IMR-90 (cell line): Measurements from ENCODE around the gene FAM219A. TPM values are rescaled to one million over a fixed set of nuclear protein-coding genes. Genes with fewer than 3 reads are reported as not detected.
"Not testable (repeated sequence)": the region's sequence is repeated elsewhere in the genome, so short reads cannot be mapped to it uniquely, and the experiment has no call there.

ENCODE experiments used
- ATAC-seq: fragments of 200-7000 bp; cut with Tn5 transposase; 2 replicates; pipeline ENCODE4 v1.9.1; 2020; ENCODE audit warnings: low read depth, mild to moderate bottlenecking, moderate library complexity
- BruUV-seq: library from RNA; stranded (reverse); fragments of 400-500 nt; replicated peaks from 2 replicates; lab custom pipeline; 2021; lab: Mats Ljungman, UMichigan
- CTCF ChIA-PET: fragments of 300-600 bp; formaldehyde crosslinking; extraction: SDS; loops from one replicate; lab custom pipeline; 2021; ENCODE audit warnings: antibody characterized with exemption; lab: Yijun Ruan, JAX
- POLR2A ChIA-PET: fragments of 300-600 bp; sonication (Branson Sonifier 250); formaldehyde crosslinking; loops from one replicate; lab custom pipeline; 2022; ENCODE audit warnings: antibody characterized with exemption; ENCODE audit not compliant: unreplicated experiment; lab: Charles Lee
- DNase-seq: peaks from one replicate; pipeline ENCODE4 v3.0.0; 2013
- H2AFZ ChIP-seq: replicated peaks from 2 replicates; pipeline ENCODE3; 2013; ENCODE audit warnings: low read length, mild to moderate bottlenecking; ENCODE audit not compliant: poor library complexity
- H2AK5ac ChIP-seq: 2 replicates; pipeline ENCODE4 v1.6.1; 2013; ENCODE audit warnings: low read depth, low read length, inconsistent platforms
- H2AK9ac ChIP-seq: replicated peaks from 2 replicates; pipeline ENCODE3; 2013; ENCODE audit warnings: mild to moderate bottlenecking, low read depth, low read length, moderate library complexity; ENCODE audit not compliant: poor library complexity
- H2BK120ac ChIP-seq: 2 replicates; pipeline ENCODE4 v1.6.1; 2013; ENCODE audit warnings: low read depth, low read length, inconsistent platforms
- H2BK15ac ChIP-seq: 3 replicates; pipeline ENCODE4 v1.6.1; 2013; ENCODE audit warnings: low read depth, low read length, inconsistent platforms
- H2BK20ac ChIP-seq: 2 replicates; pipeline ENCODE4 v1.6.1; 2013; ENCODE audit warnings: low read depth, mild to moderate bottlenecking, inconsistent platforms, low read length, moderate library complexity
- H2BK5ac ChIP-seq: 2 replicates; pipeline ENCODE4 v1.6.1; 2013; ENCODE audit warnings: mild to moderate bottlenecking, low read depth, low read length, inconsistent platforms; ENCODE audit not compliant: poor library complexity, severe bottlenecking
- H3K14ac ChIP-seq: replicated peaks from 2 replicates; pipeline ENCODE4 v1.6.1; 2013; ENCODE audit warnings: low read depth, low read length, inconsistent platforms
- H3K18ac ChIP-seq: 2 replicates; pipeline ENCODE4 v1.6.1; 2013; ENCODE audit warnings: low read depth, low read length, control low read depth
- H3K23ac ChIP-seq: 2 replicates; pipeline ENCODE4 v1.6.1; 2013; ENCODE audit warnings: low read depth, low read length, inconsistent platforms
- H3K27ac ChIP-seq: 2 replicates; pipeline ENCODE4 v1.5.1; 2013; ENCODE audit warnings: mild to moderate bottlenecking, control low read depth, low read length; ENCODE audit not compliant: insufficient read depth
- H3K27me3 ChIP-seq: 2 replicates; pipeline ENCODE4 v1.6.1; 2013; ENCODE audit warnings: low read length; ENCODE audit not compliant: control insufficient read depth, insufficient read depth
- H3K36me3 ChIP-seq: 2 replicates; pipeline ENCODE4 v1.6.1; 2013; ENCODE audit warnings: low read length, mixed read lengths; ENCODE audit not compliant: control insufficient read depth, insufficient read depth
- H3K4ac ChIP-seq: 2 replicates; pipeline ENCODE4 v1.6.1; 2013; ENCODE audit warnings: low read depth, low read length, inconsistent platforms
- H3K4me1 ChIP-seq: 2 replicates; pipeline ENCODE4 v1.6.1; 2013; ENCODE audit warnings: low read length, mixed read lengths; ENCODE audit not compliant: control insufficient read depth, insufficient read depth
- H3K4me2 ChIP-seq: 2 replicates; pipeline ENCODE4 v1.6.1; 2013; ENCODE audit warnings: low read depth, mild to moderate bottlenecking, control low read depth, low read length, moderate library complexity
- H3K4me3 ChIP-seq: 2 replicates; pipeline ENCODE4 v1.5.1; 2013; ENCODE audit warnings: low read depth, mild to moderate bottlenecking, control low read depth, low read length, moderate library complexity; ENCODE audit not compliant: insufficient read depth
- H3K56ac ChIP-seq: 2 replicates; pipeline ENCODE4 v1.6.1; 2013; ENCODE audit warnings: low read length, inconsistent platforms; ENCODE audit not compliant: insufficient read depth; ENCODE audit errors: extremely low read depth
- H3K79me1 ChIP-seq, 2 experiments: 2 replicates each; pipeline ENCODE4 v1.6.1; 2013; ENCODE audit warnings: low read length in 2 of 2, inconsistent platforms in 1 of 2, low read depth in 1 of 2
- H3K9ac ChIP-seq: 2 replicates; pipeline ENCODE4 v1.6.1; 2013; ENCODE audit warnings: low read depth, low read length, control low read depth
- H3K9me1 ChIP-seq: 2 replicates; pipeline ENCODE4 v1.6.1; 2013; ENCODE audit warnings: low read length, inconsistent platforms; ENCODE audit not compliant: insufficient read depth
- H3K9me3 ChIP-seq: 2 replicates; pipeline ENCODE4 v1.6.1; 2013; ENCODE audit warnings: low read length; ENCODE audit not compliant: control insufficient read depth, insufficient read depth
- H4K20me1 ChIP-seq: 2 replicates; pipeline ENCODE4 v1.6.1; 2013; ENCODE audit warnings: low read length, inconsistent platforms; ENCODE audit not compliant: insufficient read depth
- H4K5ac ChIP-seq: 2 replicates; pipeline ENCODE4 v1.6.1; 2013; ENCODE audit warnings: mild to moderate bottlenecking, low read depth, low read length, control low read depth
- H4K8ac ChIP-seq, 2 experiments: 2 replicates each; pipeline ENCODE4 v1.6.1; 2013; ENCODE audit warnings: low read depth in 2 of 2, low read length in 2 of 2, control low read depth in 1 of 2, inconsistent platforms in 1 of 2
- H4K91ac ChIP-seq: 2 replicates; pipeline ENCODE4 v1.6.1; 2013; ENCODE audit warnings: low read depth, low read length, inconsistent platforms; ENCODE audit not compliant: insufficient read depth
- BHLHE40 ChIP-seq: fragments of 150-350 bp; IDR thresholded peaks from 2 replicates; pipeline ENCODE4 v1.6.1; 2016; ENCODE audit warnings: mild to moderate bottlenecking, low read depth, low read length
- MAFK ChIP-seq: IDR thresholded peaks from 2 replicates; pipeline ENCODE4 v1.6.1; 2012; ENCODE audit warnings: low read depth, low read length, improper control_type of control experiment
- WGBS, 2 experiments: methylation state at CpG; one replicate each; pipeline versions ENCODE4 v1.1.5 to v1.1.7; 2013; ENCODE audit warnings: missing lambda C conversion rate in 2 of 2; ENCODE audit not compliant: insufficient read length in 1 of 2; ENCODE audit errors: extremely low coverage in 2 of 2; 5-methylcytosine and 5-hydroxymethylcytosine counted together
- dilution Hi-C: fragments of 300-500 bp; cut with HindIII; formaldehyde crosslinking; loops from one replicate; pipeline ENCODE4 v1.14.3; 2018; ENCODE audit warnings: low sequenced_read_pairs; ENCODE audit not compliant: unreplicated experiment
- in situ Hi-C: fragments of 300-500 bp; cut with MboI; formaldehyde crosslinking; loops from 3 replicates; pipeline ENCODE4 v1.14.3; 2019; ENCODE audit warnings: low sequenced_read_pairs, inconsistent platforms, mixed read lengths
- intact Hi-C: fragments of 100-400 bp; cut with micrococcal nuclease; formaldehyde crosslinking; loops from 2 replicates; pipeline ENCODE4 v1.10.0; 2022
- polyA plus RNA-seq, 3 experiments: library from polyadenylated mRNA; depleted of rRNA; stranded (reverse); fragments of >200 nt; gene quantifications; 2 replicates each; pipeline ENCODE4 v1.2.3, GENCODE V29; 2012; ENCODE audit warnings: low replicate concordance in 1 of 3
- total RNA-seq: library from RNA; depleted of rRNA; stranded (reverse); fragments of >200 nt; gene quantifications from 2 replicates; pipeline ENCODE4 v1.2.3, GENCODE V29; 2012

FAM219A gene
- total and polyA plus RNA-seq, 2 of the 4 experiments (the other 2 are of a cell fraction) = 4.8 to 20.8 TPM

- POLR2A ChIA-PET = no interaction called here
- no peak overlapping the region for H2BK15ac ChIP-seq
- no peak for TF ChIP-seq BHLHE40
- TF ChIP-seq MAFK = no peak
- H2BK20ac ChIP-seq = no peak overlapping the region
- no peak overlapping the region for H2AFZ ChIP-seq
- intact Hi-C loops = no loop called here
- H3K14ac ChIP-seq = no peak overlapping the region
- no peaks in the 10 kb centered on the region for H3K9me3 ChIP-seq
- H3K27me3 ChIP-seq = no peaks in the 10 kb centered on the region
- H3K4me1 ChIP-seq = peaks cover 11% of the 10 kb centered on the region
- no peak overlapping the region for H4K5ac ChIP-seq
- no peak overlapping the region for H2BK120ac ChIP-seq
- dilution Hi-C loops = no loop called here
- peaks cover 2% of the 10 kb centered on the region; the same call in 1 of the 2 replicates for H3K36me3 ChIP-seq
- no peak for DNase-seq
- no peak overlapping the region for H4K91ac ChIP-seq
- no peak for ATAC-seq
- no peak overlapping the region for H3K4ac ChIP-seq
- no peak overlapping the region for H3K27ac ChIP-seq
- H3K9ac ChIP-seq = no peak overlapping the region
- no peak overlapping the region for H3K4me3 ChIP-seq
- H4K8ac ChIP-seq = no peak overlapping the region
- CTCF ChIA-PET = interaction anchor here (1.0 kb wide), 1 partner anchor 152 kb away, joined by 3 read pairs; no protein-coding TSS in a partner anchor
- H2AK9ac ChIP-seq = no peak overlapping the region
- no TSS peak for BruUV-seq
- H3K4me2 ChIP-seq = no peak overlapping the region
- no peak overlapping the region for H3K23ac ChIP-seq
- H3K9me1 ChIP-seq = peaks cover 12% of the 10 kb centered on the region; the same call in 1 of the 2 replicates
- in situ Hi-C loops = no loop called here
- no peak overlapping the region for H2AK5ac ChIP-seq
- no peak overlapping the region for H2BK5ac ChIP-seq
- H3K18ac ChIP-seq = no peak overlapping the region
- H3K56ac ChIP-seq = no peak overlapping the region
- H3K79me1 ChIP-seq = peaks cover 17 to 54% of the 10 kb centered on the region in 2 experiments
- peaks cover 55% of the 10 kb centered on the region for H4K20me1 ChIP-seq
Observed at GRCh38 chr9:34440017-34440416, 18.4 kb downstream of the FAM219A start.

DNA sequence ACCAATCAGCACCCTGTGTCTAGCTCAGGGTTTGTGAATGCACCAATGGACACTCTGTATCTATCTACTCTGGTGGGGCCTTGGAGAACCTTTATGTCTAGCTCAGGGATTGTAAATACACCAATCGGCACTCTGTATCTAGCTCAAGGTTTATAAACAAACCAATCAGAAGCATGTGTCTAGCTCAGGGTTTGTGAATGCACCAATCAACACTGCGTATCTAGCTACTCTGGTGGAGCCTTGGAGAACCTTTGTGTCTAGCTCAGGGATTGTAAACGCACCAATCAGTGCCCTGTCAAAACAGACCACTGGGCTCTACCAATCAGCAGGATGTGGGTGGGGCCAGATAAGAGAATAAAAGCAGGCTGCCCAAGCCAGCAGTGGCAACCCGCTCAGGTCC, 19.9 kb downstream of the FAM219A start:
- DNase-seq = not testable (repeated sequence)
- 100% methylated on average over 1 of the region's 4 CpGs; no CpG with 5 or more reads in 1 of the 2 experiments for WGBS, 2 experiments

More for the DNA sequence above, 19.9 kb downstream of the FAM219A start:
- H3K4me1 ChIP-seq, intact Hi-C loops, H2BK20ac ChIP-seq, H3K27me3 ChIP-seq, H3K23ac ChIP-seq, H3K18ac ChIP-seq, H4K91ac ChIP-seq, H3K36me3 ChIP-seq, H3K4me3 ChIP-seq, H2AK5ac ChIP-seq, H3K4ac ChIP-seq, dilution Hi-C loops, H2BK120ac ChIP-seq, H2AFZ ChIP-seq, H4K5ac ChIP-seq, H3K9ac ChIP-seq, H2BK15ac ChIP-seq, H2BK5ac ChIP-seq, H3K14ac ChIP-seq, H2AK9ac ChIP-seq, H4K8ac ChIP-seq, POLR2A ChIA-PET, H3K4me2 ChIP-seq, ATAC-seq, H3K56ac ChIP-seq, BruUV-seq, H3K27ac ChIP-seq, H3K9me3 ChIP-seq: not testable (repeated sequence)
- peaks cover 9 to 41% of the 10 kb centered on the region in 2 experiments for H3K79me1 ChIP-seq
- in situ Hi-C loops = loop anchor here (10.0 kb wide), 2 partner anchors 56 to 166 kb away; no protein-coding TSS in a partner anchor
- peaks cover 42% of the 10 kb centered on the region for H4K20me1 ChIP-seq
- H3K9me1 ChIP-seq = peaks cover 12% of the 10 kb centered on the region; the same call in 1 of the 2 replicates
- CTCF ChIA-PET = interaction anchor here (0.7 kb wide), 1 partner anchor 64 kb away, joined by 3 read pairs; no protein-coding TSS in a partner anchor
